COLO829 (cell line): Measurements from ENCODE around the gene DCAF5.

ENCODE experiments used
- DNase-seq: peaks from one replicate; pipeline ENCODE4 v3.0.0; 2012; ENCODE audit warnings: low spot score

DCAF5 gene

GRCh38 chr14:69004731-69005431 lies 148.0 kb downstream of the DCAF5 start:
- DNase-seq: no peak

GRCh38 chr14:69003626-69004025 lies 149.3 kb downstream of the DCAF5 start:
- no peak for DNase-seq

GRCh38 chr14:69002069-69002468 lies 150.8 kb downstream of the DCAF5 start:
- no peak for DNase-seq

- no peak for DNase-seq
These were observed 151.5 kb downstream of the DCAF5 start for GRCh38 chr14:69001375-69001774.
